Dermis microvascular lymphatic vessel endothelial cell (primary cell): ENCODE data around the gene DBN1. TPM values are rescaled to one million over a fixed set of nuclear protein-coding genes. Genes with fewer than 3 reads are reported as not detected.
A peak's percentile ranks its signal among the peaks of the same experiment; 100 is the strongest.

Source experiments
- DNase-seq, 2 donors: peaks; one replicate each; pipeline versions ENCODE4 v3.0.0 to v3.0.0-alpha.2; 2010; ENCODE audit warnings: low read depth in 2 of 2
- total RNA-seq: library from RNA; depleted of rRNA; stranded (reverse); fragments of >200 nt; gene quantifications from 2 replicates; pipeline ENCODE4 v1.2.1, GENCODE V29; 2014

DBN1 gene
- total RNA-seq, 1 donor from 2014 or later, result 95.9 TPM

DNA sequence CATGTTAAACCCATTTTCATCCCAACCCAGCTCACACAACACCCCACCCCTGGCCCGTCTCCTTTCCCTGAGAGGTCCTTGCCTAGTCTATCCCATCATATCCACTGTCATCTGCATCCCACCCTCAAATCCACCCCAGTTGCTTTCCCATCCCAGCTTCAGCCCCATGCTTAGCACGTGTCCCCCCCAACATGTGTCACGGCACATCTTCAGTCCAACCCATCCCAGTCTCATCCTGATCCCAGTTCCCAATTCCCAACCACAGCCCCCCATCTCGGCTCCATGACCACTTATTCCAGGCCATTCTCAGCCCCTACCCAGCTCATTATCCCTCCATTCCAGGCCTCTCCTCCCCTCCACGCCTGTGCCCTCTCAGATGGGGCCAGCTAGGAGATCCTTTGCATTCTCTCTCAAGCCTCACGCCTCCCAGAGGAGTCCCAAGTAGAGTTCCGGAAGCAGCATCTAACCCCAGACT lies 605 bp upstream of the DBN1 start:
- DNase-seq, result no peak

DNA sequence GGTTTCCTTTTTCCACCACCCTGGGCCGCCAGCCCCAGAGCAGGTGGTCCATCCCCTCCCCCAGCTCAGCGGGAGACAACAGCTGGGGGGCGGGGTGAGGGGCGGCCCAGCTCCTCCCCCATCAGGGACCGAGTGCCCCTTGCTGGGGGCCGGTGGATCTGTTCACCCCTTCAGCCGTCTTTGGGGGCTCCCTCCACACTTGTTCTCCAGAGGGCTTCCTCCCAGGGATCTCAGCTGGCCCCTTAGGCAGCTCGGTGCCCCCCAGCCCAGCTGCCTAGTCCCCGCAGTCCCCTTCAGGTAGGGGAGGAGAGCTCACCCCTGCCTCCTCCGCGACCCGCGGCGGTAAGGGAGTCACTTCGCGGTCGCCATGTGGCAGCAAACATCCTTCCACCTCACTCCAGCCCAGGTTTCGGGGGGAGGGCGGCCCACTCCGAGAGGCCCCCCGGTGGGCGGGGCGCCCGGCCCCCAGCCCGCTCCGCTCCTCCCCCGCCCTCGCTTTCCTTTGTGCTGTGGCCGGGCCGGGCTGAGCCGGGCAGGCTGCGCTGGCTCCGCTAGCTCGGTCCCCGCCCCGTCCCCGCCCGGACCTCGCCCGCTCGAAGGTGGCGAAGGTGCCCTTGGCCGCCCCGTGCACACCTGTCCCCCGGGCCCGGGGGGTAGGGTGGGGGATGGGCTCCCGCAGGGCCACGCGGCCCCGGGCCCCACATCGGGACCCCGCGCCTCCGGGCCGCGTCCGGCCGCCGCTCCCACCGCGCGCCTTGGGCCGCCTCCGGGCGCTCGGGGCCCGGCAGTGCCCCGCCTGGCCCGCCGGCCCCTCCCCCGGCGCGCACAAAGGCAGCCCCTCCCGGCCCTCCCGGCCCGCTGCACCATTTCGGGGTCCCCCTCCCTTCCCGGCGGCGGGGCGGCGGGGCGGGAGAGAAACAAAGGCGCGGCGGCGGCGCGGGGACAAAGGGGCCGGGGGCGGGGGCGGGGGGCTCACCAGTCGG lies 683 bp downstream of the DBN1 start:
- DNase-seq, result peak in 1 of 2 donors; percentile 57

DNA sequence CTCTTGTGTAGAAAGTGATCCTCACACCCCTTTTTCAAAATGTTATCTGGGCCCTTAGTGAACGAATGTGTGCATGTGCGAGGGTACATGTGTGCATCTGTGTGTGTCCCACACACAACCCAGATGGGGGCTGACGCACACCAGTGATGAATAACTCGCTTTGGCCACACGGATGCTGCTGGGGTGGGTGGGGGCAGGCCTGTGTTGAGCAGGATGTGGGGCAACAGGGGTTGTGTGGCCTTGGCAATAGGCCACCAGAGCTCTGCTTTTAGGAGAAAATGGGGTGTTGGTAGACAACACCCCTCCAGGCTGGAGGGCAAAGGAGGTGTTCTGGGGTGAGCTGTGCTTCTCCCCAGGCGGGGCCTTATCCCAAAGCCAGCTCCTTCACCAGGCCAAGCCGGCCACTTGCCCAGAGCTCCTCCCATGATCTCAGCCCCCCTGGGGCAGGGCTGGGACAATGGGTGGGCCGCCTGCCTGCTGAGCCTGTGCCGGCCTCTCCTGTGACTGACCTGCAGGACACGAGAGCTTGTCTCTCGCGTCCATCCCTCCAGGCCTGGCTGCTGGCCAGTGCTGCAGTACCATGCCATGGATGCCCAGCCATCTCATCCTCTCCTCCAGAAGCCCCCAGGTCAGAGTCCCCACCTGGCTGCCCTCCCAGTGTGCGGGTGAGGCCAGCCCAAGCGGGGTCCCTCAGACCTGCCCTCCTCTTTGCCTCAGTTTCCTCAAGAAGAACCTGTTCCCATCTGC lies 1.7 kb downstream of the DBN1 start:
- peak in 1 of 2 donors; percentile 31 for DNase-seq

DNA sequence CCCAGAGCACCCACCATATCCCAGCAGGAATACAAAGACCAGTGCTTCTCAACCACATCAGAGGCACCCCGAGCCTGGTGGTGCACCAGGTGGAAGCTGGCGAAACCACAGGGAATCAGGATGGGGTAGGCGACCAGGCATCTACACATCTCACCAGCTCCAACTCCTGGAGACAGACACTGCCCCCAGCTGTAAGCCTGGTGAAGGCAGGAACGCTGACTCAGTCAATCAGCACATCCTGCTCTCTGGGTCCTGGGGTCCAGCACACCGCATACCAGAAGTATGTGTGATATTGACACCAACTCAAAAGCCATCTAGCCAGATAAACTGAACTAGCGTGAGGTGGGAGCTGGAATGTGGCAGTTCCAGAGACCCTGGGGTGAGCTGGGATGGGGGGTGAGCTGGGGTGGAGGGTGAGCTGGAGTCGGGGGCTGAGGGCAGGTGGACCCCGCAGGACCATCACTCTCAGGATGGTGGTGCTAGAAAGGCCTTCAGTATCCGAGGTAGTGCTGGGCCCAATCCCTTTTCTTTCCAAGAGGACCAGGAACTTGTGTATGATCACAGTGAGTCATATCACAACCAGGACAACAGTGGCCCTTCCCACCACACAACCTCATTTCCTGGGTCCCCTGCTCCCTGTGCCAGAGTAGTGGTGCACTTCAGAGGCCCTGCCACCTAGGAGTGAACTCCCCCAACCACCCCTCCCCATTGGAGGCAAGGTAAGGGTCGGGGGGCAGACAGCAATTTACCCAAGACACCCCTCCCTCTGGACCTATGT lies 2.5 kb downstream of the DBN1 start:
- DNase-seq, result no peak

DNA sequence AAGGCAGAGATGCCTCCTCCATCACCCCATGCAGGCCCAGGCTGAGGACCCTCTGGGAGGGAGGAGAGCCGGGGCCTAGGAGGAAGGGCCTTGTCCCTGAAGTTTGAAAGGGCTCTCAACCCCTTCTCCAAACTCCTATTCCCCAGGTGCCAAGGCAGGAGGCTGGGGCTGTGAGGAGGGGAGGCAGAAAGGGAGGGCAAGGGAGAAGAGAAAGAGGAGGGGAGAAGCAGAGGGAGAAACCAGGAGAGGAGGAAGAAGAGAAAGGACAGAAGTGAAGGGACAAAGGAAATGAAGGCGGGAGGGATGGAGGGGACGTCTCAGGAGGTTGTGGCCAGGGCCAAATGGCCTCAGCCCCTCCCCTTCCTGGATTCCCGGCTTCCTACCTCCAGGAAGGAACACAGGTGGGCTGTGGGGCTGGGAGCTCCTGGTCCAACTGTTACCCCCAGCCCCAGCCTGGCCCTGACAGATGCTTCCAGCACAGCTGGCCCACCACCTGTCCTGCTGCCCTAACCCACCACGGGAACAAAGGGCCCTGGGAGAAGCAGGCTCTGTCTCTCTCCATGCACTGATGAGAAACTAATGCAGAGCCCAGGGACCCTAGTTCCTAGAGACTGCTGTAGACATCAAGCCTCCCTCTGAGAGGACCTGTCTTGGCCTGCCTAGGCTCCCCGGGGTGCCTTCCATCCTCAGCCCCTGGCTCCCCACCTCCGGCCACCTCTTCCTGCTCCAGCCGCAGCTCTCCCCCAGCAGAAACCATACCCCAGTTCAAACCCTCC lies 3.5 kb downstream of the DBN1 start:
- DNase-seq, result no peak

DNA sequence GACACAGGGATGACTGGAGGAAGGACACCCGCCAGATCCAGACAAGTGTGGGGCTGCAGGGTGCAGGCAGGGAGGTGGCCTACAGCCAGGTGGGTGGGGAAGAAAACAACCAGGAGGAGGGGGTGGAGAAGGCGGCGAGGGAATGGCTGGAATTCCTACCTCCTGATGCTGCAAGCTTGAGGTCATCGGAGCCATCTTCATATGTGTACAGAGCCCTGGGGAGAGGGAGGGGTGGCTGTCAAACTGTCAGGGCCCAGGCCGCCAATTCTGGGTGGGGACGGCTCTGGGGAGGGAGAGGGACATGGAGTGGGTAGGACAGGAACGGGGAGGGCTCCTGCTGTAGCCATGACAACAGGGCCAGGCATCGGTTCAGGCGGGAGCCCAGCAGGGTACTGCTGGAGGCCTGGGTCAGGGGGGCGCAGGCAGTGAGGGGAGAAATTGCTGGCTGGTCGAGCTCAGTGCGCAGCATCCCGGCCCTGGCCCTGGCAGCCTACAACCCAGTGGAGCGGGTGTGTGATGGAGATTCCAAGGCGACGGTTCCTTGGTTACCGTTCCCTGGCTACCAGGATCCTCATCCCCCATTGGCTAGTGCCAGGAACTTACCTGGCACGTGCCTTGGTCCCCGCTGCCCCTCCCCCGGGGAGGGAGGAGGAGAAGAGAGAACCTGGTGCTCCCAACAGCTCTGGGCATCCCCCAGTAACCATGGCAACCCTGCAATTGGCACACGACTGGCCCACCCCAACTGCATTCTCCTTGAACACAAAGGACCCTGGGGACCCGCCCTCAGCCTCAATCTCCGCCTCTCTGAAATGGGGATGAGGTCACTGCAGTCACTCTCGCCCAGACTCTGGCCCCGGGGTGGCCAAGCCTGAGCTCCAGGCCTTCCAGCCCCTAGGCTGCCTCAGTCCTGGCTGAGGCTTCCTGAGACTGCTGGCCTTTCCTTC lies 4.5 kb downstream of the DBN1 start:
- DNase-seq, result no peak

DNA sequence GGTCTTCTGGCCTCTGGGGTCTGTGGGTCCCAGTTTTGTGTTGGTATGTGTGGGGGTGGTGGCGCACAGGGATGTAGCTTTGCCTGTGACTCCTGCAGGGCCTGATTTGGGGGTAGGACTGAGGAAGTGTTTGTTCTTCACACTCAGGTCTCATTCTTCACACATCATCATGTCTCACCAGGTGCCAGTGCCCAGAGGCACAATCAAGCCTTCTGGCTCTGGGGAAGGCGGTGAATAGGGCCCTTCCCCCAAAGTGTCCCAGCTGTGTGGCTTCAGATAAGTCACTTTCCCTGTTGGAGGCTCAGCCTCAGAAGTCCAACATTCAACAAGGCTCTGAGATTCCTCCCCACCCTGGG lies 5.1 kb downstream of the DBN1 start:
- DNase-seq, result no peak

DNA sequence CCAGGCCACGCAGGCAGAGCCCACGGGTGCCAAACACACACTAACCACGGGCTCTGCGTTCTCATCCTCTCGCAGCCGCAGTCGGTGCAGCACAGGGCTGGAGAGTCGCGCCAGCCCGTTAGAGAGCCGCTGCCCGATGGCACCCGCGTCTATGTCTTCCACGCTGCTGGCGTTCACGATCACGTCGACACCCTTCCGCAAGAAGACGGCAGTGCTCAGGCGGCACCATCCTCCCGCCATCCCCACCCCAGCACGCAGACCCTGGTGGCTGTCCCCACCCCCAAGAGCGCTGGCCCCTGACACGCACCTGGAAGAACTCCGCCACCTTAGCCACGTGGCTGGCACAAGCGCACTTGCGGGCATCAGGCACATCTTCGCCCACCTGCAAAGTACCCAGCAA lies 6.0 kb downstream of the DBN1 start:
- DNase-seq, result no peak

DNA sequence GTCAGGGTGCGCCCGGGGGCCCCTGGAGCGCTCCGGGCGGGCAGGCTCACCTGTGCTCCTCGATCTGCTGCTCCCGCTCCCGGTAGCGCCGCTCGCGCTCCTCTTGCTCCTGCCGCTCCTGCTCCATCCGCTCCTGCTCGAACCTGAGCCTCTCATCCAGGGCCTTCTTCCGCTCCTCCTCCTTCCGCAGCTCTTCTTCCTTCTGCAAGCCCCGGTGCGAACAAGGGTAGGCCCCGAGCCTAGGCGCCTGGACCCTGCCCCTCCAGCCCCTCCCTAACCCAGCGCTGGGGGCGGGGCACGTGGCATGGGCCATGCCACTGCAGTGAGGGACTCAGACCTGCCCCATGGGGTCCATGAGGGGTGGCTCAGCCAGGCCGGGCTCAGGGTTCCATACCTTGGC lies 6.6 kb downstream of the DBN1 start:
- no peak for DNase-seq

DNA sequence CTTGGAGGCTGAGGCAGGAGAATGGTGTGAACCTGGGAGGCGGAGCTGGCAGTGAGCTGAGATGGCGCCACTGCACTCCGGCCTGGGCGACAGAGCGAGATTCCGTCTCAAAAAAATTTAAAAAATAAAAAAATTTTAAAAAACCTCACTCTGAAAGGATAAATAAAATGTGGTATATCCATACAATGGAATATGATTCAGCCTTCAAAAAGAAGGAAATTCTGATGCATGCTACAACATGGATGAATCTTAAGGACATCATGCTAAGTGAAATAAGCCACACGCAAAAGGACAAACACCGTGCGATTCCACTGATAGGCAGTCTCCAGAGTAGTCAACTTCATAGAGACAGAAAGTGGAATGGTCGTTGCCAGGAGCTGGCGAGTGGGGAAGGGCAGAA lies 8.4 kb downstream of the DBN1 start:
- no peak for DNase-seq

DNA sequence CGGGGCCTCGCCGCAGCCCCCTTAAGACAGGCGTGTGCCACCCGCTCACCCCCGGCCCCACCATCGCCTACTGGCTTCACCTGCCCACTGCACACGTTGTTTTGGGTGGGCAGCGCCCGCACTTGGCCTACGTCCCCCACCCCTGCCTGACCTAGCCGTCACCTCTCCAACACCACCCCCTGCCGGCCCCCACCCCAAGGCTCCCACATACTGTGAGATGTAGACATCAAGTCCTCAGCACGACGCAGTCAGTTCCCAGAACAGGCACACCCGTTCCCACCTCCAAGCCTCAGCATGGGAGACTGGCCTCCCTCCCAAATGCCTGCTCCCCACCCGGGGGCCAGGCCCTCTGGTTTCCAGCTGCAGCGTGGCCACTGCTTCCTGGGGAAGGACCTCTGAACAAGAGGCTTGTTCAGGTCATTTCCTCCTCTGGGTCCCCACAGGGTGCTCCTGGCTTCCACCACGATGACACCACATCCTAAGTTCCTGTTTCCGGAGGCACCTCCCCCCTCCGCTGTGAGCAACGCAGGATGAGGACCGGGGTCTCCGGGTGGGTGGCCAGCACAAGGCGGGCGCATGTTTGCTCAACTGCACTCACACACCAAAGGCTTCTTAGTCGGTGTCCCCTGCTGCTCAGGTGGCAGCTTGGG lies 11.3 kb downstream of the DBN1 start:
- peak; percentile 79 to 87 for DNase-seq

DNA sequence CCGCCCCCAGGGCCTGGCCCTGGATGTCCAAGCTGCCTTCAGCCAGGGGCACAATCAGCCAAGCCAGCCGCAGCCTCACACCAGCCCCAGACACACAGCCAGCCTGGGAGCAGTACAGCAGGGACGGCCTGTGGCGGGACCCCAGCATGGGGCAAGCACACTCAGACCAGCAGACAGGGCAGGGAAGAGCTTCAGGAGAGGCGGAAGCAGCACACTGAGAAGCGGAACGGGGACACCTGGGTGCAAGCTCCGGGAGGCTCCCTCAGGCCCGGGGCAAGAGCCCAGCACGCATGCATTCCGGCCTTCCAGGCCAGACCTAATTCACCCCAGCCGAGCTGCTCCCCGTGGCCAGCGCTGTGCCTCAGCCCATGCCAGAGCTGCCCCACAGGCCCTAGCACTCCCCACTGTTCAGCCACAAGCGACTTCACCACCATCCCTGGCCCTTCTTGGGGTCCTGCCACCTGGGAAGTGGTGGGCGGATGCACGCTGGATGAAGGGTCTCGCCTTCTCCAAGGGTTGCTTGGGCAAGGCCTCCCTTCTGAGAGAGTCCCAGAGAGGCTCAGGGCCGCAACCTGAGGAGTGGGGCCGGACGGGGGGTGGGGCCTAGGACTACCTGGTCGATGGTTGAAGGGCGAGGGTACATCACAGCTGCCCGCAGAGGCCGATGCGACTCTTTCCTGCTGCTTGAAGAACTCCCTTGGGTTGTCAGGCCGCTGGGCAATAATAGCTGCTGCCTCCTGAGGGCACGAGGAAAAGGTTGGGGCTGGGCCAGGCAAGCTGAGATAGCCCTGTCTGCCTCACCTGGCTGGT lies 13.4 kb downstream of the DBN1 start:
- no peak for DNase-seq

DNA sequence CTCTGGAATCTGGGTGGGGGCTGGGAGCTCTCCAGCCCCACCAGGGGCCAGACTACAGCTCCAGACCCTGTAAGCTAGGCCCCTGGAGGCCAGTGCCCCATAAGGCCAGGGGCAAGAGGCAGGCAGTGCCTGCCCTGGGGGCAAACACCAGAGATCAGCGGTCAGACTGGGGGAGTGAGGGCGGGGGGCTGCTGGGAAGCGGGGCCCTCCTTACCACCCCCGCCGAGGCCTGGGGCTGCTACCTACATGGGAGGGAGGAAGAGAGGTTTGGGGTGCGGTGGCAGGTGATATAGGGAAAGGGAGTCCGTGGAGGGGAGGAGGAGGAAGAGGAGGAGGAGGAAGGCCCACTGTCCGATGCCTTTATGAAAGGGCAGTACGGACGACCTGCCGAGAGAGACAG lies 14.1 kb downstream of the DBN1 start:
- no peak for DNase-seq

DNA sequence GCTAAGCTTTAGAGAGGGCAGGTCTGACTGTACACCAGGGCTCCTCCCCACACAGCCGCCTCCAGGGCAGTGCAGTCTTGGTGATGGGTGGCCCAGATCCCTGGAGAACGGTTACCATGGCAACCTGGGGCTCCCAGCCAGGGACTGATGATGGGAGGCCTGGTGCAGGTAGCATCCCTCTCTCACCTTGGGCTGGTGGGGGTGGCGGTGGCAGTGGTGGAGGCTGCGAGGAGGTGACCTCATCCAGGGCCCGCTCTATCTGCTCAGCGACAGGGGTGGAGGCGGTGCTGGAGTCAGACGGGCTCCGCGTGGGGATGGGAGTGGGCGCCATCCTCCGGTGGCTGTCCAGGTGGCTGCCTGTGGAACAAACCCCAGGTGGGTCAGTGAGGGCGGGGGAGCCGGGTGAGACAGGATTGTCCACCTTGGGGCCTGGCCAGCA lies 14.5 kb downstream of the DBN1 start:
- no peak for DNase-seq

DNA sequence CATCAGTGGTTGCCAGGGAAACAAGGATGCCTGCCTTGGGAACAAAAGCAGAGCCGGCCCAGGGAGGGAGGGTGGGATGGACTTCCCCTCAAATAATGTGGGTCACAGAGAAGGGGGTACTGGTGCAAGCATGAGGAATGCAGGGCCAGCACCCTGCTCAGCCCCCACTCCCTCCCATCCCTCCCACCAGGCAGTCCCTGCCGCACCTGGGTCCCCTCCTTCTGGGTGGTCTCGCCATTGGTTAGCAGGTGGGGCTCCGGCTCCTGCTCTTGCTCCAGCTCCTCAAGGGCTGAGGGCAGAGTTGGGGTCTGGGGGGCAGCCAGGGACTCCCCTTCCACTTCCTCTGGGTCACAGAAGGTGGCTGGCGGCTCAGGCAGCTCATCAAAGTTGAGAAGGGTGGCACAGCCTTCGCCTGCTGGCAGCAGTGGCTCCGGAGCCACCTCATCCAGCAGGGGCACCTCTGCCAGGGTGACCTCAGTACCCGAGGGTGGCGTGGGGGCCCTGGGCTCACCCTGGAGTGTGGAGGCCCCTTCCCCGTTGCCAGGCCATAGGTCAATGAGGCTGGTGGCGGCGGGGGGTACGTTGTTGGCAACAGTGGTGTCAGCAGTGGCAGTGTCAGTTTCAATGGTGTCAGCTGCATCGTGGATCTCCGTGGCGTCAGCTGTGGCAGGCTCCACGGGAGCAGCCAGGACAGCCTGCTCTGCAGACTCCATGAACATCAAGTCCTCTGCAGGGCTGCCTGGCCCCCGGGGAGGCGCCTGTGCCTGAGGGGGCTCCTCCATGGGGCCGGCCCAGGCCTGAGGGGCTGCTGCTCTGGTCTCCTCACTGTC lies 15.4 kb downstream of the DBN1 start:
- DNase-seq, result no peak

DNA sequence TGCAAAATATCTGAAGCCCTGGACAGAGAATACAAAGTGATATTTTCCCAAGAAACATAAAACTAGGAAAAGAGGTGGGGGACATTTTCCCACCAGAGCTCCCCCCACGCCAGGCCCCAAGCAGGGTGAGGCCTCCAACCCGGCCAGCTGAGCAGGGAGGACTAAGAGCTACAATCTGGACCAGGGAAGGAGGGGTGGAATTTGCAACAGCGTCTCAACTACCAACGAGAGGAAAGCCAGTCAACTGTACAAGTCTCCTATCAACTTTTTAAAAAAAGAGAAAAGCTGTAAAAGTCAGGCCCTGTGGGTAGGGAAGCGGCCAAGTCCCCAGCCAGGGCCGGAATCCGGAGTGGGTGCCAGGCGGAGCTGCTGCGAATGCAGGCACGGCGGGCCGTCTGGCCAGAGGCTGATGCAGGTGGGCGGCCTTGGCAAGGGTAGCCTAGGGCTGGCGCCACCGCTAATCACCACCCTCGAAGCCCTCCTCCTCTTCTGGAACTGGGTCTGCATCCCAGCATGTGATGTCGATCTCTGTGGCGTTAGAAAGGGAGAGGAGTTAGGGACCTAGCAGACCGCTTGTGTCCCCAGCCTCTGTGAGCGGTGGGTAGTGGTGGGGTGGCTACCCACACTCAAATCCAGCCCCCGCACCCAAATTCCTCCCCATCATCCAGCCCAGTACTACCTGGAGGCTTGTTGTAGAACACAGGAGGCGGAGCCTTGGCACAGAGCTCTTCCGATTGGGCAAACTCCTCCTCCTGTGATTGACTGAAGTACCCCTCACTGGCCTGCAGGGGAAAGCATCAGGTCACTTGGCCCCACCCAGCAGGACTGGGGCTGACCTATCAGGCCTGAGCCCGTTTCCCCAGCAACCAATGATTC lies 16.2 kb downstream of the DBN1 start:
- peak; percentile 97 for DNase-seq

DNA sequence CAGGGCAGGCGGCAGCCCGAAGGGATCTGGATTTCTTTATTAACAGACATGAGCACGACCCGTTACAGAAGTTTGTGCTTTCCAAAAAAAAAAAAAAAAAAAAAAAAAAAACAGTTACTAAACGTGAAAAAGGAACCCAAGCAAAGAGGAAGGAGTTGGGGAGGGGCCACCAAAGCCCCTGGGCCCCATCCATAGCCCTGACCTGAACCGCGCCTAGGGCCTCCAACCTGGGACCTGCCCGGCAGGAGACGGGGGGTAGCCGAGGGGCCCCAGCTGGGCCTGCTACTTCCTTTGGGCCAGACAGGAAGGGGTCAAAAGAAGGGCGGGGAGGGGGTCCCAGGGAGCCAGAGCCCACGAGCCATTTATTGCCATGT lies 16.9 kb downstream of the DBN1 start:
- no peak for DNase-seq
